ENCODE data around the gene HPCAL1. TPM values are rescaled to one million over a fixed set of nuclear protein-coding genes. Genes with fewer than 3 reads are reported as not detected.

The HPCAL1 gene
- polyA plus RNA-seq, 1 donor, result 48.5 TPM

DNA sequence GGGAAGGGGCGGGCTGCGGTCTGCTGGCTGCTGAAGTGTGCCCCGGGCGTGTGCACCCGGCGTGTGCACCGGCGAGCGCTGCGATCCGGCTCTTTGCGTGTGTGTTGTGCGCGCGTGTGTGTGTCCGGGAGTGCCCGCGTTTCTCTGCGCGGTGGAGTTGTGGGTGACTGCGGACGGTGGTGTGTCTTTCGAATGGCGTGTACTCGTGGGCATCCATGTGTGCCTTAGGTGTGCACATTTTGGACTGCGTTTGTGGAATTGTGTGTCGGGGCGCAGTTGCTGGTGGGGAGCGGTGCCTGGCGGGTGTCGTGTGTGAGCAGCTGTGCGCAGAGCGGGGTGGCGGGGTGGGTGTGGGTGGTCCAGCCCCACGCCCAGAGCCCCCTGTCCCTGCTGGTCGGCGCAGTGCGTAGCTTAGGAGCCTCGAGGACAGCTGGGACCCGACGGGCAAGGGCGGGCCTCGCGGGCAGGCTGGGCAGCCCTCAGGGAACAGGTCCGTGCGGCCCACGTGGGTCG is 533 bp downstream of the HPCAL1 start:
- DNase-seq (ENCODE audit: low read depth), result no peak

DNA sequence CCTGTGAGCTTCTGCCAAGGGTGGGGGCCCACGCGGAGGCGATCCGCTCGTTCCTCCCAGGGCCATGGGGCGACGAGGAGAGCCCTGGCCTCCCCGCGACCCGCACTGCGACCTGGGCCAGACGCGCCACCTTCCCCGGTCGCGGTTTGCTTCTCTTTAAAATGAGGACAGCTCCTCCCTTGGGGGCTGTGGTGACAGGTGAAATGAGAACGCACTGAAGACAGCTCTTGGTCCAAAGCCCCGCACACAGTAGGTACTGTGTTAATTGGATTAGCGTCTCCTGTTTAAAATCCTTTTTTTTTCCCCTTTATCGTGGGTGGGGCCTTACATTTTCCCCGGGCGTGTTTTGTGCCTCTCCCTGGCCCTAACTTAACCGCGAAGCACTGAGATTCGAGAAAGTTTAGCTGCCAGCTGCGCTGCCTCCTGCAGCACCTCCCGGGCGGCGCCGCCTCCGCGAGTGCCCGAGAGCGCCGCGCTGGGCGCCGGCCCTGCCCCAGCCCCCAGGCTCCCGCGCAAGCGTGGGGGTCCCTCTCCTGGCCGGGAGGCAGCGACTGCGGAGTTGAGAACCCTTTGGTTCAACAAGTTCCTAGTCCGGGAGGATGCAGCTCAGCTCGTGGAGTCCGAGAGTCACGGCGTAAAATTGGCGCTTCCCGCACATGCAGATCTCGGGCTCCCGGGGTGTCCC is 1.1 kb downstream of the HPCAL1 start:
- no peak for DNase-seq (ENCODE audit: low read depth)

DNA sequence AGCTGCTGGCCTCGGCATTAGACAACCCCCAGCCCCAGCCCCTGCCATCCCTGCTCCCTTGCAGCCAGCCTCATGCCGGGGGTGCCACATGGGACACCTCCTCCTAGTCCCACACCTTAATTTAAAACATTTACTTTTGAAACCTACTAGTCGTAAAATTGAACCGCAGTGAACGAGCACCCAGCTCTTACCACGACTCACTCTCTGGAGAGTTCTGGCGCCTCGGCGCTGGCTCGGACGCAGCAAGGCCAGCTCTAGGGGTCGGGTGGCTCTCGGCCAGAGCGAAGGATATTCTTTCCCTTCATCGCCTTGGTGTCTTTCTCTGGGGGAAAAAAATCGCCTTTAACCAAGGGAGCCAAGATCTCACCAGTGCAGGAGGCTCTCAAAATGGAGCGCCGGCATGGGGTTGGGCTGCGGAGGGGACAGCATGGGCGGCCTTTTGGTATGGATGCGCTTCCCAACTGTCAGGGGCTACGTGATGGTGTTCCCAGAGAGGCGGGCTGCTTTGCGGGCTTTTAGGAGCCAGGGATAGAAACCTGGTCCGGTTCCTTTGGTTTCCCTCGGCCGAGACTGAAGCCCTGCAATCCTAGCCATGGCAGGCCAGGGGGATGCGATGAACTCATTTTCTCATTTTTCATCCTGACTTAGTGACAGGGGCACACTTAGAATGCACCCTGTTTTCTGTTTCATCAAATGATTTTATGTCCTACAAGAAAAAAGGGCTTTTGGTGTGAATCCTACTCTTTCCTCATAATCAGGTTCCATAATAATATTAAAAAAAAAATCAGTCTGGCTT is 2.0 kb downstream of the HPCAL1 start:
- no peak for DNase-seq (ENCODE audit: low read depth)

DNA sequence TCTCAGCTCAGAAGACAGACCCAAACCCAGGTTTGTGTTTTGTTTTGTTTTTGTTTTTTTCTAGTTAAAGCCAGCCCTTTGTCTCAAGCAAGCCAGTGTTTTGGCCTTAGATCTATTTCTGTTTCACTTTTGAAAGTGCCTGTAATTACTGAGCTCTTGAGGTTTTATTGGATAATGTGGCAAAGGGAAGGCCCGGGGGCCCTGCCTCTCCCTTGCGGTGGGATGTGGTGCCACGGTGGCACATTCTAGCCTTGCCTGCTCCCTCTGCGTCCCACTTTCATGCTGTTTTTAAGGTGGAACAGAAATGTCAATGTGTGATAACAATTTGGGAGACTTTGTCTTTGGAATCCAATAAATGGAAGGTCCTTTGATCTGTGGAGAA is 2.5 kb downstream of the HPCAL1 start:
- DNase-seq (ENCODE audit: low read depth), result no peak

DNA sequence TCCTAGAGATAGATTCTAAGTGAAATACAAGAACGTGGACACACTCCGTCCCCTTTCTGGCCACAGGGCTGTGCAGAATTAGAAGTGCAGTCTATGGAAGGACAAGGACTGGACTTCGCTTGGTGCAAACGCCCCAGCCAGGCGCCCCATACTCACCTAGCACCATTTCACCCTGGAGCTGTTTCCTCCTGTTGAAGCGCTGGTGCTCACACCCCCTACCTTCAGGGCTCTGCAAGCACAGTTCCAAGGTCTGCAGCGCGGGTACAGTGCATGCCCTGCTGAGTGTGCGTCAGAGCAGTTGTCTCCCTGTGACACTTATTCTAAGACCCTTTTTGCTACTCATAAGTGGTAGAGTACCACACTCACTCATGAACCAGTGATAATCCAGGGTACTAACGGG is 3.0 kb downstream of the HPCAL1 start:
- DNase-seq (ENCODE audit: low read depth), result no peak

DNA sequence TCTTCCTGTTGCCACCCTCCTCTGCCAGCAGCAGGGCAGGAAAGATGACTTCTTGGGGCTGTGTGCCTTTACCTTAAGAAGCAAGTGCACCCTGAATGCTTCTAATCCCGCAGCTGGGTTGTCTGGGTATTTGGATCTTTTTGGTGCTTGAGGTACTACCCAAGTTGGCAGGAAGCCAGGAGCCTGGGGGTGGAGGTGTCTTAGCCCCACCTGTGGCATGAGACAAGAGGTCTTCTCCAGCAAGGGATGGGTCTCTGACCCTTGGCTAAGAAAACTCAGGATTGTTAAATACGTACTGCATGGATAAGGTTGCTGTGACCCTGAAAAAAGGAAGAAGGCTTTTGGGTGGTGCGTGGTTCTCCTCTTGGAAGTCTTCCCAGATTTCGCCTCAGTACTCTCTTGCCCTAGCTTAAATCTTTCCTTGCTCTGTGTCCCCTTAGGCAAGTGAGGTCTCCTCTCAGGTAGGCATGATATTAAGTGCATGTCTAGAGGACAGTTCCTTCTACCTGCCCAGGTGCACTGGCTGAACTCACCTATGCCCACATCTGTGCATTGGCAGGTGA is 4.3 kb downstream of the HPCAL1 start:
- DNase-seq (ENCODE audit: low read depth), result no peak

DNA sequence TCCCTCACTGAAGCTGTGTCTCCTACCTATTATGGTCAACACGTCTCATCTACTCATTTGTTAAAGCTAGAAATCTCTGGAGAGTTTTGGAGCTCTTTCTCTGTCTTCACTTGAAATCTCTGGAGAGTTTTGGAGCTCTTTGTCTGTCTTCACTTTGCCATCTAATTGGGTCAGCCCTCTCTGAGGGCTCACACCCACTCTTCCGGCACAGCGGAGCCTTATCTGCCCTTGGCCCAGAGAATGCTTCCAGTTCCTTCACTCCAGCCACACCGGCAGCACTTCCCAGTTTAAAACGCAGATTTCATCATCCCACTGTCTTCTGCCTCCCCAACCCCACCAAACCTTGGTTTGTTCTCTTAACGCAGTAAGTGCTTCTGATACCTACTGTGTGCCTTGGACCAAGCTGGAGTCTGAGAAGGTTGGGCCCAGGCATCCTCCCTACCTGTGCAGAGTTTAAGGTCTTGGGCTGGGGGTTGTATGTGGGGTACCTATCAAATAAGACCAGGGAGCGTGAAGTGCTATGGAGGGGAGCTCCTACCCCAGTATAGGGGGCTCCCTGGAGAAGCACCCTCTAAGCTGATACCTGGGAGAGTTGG is 5.0 kb downstream of the HPCAL1 start:
- DNase-seq (ENCODE audit: low read depth), result no peak

DNA sequence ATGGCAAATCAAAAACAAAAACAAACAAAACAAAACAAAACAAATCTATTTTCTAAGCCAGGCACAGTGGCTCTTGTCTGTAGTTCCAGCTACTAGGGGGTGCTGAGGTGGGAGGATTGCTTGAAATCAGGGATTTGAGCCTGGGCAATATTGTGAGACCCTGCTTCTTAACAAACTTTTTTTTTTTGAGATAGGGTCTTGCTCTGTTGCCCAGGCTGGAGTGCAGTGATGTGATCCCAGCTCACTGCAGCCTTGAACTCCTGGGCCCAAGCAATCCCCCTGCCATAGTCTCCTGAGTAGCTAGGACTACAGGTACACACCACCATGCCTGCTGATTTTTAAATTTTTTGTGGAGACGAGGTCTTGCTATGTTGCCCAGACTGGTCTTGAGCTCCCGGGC is 6.2 kb downstream of the HPCAL1 start:
- no peak for DNase-seq (ENCODE audit: low read depth)

DNA sequence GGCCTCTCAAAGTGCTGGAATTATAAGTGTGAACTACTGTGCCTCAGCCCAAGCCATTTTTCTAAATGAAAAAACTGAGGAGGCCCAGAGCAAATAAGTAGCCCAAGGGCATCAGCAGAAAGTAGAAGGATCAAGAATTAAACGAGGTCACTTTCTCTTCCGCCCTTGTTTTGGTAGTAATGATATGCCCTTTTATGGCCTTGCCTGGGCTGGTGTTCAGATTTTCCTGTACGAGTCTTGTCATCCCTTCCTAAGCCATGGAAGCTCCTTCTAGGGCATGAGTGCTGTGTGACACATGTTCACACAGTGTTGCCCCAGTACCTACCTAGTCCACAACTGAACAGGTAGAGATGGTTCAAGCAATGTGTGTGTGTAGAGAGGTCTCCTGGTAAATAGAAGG is 6.6 kb downstream of the HPCAL1 start:
- no peak for DNase-seq (ENCODE audit: low read depth)

DNA sequence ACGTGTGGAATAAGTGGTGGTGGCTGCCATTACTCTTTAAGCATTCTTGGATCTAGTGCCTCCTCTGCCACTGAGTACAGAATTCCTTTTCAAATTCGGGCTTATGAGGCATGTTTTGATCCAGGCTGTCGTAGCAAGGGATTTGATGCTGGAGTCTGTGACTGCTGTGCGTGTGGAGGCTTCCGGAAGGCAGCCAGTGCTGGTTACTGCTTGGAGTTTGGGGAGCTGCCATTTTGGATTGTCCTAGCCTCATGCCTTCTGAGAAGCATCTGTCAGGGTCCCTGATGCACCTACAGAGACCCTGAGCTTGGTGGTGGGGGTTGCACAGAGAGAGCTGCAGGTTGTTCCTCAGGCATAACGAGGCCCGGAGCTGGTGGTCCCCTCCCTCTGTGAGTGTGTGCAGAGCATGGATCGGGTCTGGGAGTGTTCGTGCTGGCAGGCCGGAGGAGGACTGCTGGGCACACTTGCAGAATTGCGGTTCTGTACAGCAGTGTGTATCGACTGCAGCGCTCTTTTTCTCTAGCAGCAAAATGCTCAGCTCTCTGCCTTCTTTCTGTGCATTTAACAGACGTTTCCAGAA is 7.7 kb downstream of the HPCAL1 start:
- DNase-seq (ENCODE audit: low read depth), result no peak

DNA sequence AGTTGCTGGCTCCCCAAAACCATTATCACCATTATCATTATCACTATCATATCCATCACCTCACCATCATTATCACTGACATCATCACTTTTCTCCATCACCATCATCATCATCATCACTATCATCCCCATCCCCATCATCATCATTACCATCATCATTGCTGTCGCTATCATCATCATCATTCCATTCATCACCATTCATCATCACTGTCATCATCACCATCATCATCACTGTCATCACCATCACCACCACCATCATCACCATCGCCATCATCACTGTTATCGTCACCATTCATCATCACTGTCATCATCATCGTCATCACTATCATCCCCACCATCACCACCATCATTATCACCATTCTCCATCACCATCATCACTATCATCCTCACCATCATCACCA is 9.0 kb downstream of the HPCAL1 start:
- DNase-seq (ENCODE audit: low read depth), result no peak

DNA sequence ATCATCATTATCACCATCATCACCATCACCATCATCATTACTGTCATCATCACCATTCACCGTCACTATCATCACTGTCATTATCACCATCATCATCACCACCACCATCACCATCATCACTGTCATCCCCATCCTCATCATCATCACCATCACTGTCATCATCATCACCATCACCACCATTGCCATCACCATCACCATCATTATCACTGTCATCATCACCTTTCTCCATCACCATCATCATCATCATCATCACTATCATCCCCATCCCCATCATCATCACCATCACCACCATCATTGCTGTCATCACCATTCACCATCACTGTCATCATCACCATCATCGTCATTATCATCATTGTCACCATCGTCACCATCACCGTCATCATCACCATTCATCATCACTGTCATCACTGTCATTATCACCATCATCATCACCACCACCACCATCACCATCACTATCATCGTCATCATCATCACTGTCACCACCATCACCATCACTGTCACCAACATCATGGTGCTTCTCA is 9.8 kb downstream of the HPCAL1 start:
- DNase-seq (ENCODE audit: low read depth), result no peak

DNA sequence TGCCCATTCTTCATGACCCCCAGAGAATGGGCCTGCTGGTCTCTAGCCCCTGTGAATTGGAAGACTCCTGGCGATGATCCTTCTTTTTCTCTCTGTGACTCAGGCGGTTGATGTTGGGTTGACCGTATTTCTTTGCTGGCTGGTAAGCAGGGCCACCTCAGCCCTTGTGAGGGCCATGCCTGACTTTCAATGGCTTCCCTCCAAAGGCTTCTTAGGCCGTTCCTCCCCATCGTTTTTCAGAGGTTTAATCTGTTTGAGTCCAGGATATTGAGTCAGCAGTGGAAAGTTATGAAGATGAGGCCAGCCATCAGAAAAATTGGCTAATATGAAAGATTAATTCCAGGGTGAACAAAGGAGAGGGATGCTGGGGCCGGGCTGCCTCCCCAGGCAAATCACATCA is 13.6 kb downstream of the HPCAL1 start:
- no peak for DNase-seq (ENCODE audit: low read depth)

DNA sequence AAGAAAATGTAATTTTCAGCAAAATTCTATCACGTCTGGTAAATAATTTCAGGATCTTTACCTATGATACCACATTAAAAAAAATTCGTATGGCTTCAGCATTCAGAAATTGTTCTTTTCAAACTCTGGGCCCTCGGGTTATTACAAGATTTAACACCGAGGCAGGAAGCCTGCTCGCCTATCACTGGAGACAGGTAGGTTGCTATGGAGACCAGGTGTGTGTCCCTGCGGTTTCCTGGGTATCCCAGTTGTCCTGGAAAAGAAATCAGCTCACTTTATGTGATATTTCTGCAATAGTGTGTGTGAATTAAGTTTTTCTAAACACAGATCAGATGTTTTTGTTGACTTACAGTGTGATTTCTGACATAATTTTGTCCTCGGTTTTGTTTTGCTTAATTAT is 14.2 kb downstream of the HPCAL1 start:
- no peak for DNase-seq (ENCODE audit: low read depth)

DNA sequence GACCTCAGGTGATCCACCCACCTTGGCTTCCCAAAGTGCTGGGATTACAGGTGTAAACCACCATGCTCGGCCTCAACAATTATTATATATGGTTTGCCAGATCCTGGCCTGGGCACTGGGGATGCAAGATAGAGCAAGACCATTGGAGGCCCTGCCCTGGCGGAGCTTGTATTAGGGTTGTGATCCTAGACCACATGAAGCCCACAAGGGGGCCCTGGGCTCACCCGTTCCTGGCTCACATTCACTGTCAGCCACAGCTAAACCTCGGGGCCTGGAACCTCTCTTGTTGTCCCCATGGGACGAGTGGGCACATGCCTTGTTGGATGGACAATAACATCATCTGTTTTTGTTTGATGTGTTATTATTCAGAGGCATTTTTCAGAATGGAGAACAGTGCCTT is 14.9 kb downstream of the HPCAL1 start:
- no peak for DNase-seq (ENCODE audit: low read depth)

DNA sequence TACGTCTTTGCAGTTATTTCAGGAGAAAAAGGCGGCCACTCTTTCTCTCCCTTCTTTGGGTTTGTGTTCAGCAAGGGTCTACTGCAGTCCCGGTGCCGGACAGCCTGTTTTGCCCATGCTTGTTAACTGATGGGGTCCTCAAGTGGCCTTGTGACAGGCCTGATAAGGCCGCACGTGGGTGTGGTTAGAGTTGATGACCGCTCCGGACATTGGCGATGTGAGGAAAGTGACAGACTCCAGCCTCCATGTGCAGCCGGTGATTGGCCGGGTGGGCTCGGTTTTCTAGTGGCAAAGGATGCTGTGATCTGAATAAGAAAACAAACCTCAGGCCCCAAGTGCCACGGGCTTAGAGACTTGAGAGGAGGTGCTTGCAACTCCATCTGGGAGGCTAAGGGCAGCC is 15.6 kb downstream of the HPCAL1 start:
- no peak for DNase-seq (ENCODE audit: low read depth)

DNA sequence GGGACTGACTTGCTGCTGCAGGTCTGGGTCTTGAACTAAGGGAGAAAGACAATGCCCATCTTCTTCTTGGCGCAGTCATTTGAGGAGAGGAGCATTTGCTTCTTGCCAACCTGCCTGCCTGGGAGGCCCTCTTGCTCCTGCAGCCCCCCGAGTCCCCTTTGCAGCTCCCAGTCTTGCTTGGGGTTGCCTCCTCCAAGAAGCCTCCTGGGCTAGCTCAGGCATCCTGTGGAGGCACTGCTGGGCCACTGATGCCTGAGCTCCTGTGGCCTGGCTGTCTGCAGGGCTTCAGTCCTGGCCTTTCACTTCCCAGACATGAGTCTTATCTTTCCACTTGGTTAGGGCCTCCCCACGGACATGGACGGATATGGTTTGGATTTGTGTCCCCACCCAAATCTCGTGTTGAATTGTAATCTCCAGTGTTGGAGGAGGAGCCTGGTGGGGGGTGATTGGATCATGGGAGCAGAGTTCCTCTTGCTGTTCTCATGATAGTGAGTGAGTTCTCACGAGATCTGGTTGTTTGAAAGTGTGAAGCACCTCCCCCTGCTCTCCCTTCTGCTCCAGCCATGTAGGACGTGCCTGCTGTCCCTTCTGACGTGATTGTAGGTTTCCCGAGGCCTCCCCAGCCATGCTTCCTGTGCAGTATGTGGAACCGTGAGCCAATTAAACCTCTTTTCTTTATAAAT is 17.3 kb downstream of the HPCAL1 start:
- no peak for DNase-seq (ENCODE audit: low read depth)

DNA sequence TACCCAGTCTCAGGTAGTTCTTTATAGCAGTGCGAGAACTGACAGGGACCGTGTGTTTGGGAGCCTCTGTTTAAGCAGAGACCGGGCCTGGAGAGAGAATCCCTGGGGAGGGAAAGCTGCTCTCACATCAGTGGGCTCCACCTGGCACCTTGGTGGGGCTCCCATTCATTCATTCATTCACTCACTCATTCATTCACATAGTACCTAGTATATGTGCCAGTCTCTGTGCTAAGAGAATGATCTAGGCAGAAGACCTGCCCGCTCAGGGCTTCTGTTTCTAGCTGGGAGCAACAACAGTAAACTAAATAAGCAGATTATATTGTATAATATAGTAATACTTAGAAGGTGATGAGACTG is 17.8 kb downstream of the HPCAL1 start:
- no peak for DNase-seq (ENCODE audit: low read depth)

DNA sequence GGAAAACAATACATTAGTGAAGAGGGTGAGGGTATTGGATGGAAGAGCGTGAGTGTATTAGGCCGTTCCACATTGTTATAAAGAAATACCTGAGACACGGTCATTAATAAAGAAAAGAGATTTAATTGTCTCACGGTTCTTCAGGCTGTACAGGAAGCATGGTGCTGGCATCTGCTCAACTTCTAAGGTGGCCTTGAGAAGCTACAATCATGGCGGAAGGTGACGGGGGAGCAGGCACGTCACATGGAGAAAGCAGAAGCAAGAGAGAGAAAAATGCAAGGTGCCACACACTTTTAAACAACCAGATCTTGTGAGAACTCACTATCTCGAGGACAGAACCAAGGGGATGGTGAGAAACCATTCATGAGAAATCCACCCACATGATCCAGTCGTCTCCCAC is 18.2 kb downstream of the HPCAL1 start:
- DNase-seq (ENCODE audit: low read depth), result no peak

DNA sequence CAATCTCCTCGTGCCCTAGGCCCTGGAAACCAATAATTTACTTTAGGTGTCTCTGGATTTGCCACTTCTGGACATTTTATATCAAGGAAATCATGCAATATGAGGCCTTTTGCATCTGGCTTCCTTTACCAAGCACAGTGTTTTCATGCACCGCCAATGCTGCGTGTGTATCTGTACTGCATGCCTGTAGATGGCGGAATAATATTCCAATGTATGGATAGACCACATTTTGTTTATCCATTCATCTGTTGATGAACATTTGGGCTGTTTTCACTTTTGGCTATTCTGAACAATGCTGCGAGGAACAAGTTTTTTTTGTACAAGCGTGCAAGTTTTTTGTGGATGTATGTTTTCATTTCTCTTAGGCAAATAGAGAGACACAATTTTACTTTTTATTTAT is 18.9 kb downstream of the HPCAL1 start:
- DNase-seq (ENCODE audit: low read depth), result no peak

DNA sequence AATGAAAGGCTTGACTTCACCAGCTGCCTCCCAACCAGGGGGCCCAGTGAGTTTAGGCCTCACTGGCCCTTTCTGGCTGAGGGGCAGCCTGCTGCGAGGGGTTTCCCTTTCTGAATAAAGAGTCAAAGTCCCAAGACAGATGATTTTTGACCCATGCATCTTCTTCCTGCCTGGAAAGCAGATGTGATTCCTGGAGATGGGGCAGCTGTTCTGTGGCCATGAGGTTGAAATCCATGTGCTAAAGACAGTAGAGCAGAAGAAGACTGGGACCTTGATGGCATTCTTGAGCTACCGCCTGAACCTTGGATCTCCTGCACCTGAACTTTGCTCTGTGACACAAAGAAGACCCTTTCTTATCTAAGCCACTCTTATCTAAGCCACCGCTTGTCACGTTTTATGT is 19.8 kb downstream of the HPCAL1 start:
- no peak for DNase-seq (ENCODE audit: low read depth)

DNA sequence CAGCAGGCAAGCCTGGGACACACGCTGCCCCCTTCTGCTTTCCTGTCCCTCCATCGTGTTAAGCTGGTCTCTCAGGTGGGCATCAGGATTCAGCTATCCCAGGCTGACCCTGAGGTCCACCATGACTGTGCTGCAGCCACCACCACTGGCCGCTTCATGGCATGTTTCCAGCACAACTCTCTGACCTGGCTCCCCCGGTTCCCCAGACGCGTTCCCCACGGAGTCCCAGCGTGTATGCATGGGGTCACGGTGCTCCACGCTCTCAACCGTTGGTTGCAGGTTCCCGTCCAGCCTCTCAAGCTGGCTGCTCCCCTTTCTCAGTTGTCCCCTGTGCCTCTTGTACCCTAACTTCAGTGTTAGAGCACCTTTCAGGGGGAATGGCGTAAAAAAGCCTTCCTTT is 20.3 kb downstream of the HPCAL1 start:
- no peak for DNase-seq (ENCODE audit: low read depth)
